OCI-LY7 (cell line): ENCODE results near the gene MAP3K7CL. TPM values are rescaled to one million over a fixed set of nuclear protein-coding genes. Genes with fewer than 3 reads are reported as not detected.

ENCODE experiments used
- BruUV-seq: library from RNA; stranded (reverse); fragments of 400-500 nt; replicated peaks from 2 replicates; lab custom pipeline; 2021; lab: Mats Ljungman, UMichigan
- CTCF ChIA-PET: fragments of 300-600 bp; sonication (Branson Sonifier 250); formaldehyde crosslinking; loops from one replicate; lab custom pipeline; 2022; ENCODE audit warnings: antibody characterized with exemption; ENCODE audit not compliant: unreplicated experiment; lab: Charles Lee
- POLR2A ChIA-PET: fragments of 300-600 bp; sonication (Branson Sonifier 250); formaldehyde crosslinking; loops from one replicate; lab custom pipeline; 2022; ENCODE audit warnings: antibody characterized with exemption; lab: Charles Lee
- DNase-seq: peaks from one replicate; pipeline ENCODE4 v3.0.0-alpha.2; 2015; ENCODE audit warnings: low spot score
- H2AFZ ChIP-seq: fragments of 200-600 bp; sonication (generic), shearing (Covaris generic); 2 replicates; pipeline ENCODE4 v1.6.1; 2014; ENCODE audit warnings: mild to moderate bottlenecking, antibody characterized with exemption, low read length, moderate library complexity
- H3K27ac ChIP-seq: fragments of 200-600 bp; sonication (generic); 2 replicates; pipeline ENCODE4 v1.5.1; 2014; ENCODE audit warnings: mixed run types, low read depth, mild to moderate bottlenecking, moderate library complexity, low read length, inconsistent platforms; ENCODE audit not compliant: poor library complexity, severe bottlenecking
- H3K36me3 ChIP-seq: fragments of 200-600 bp; sonication (generic); 2 replicates; pipeline ENCODE4 v1.6.1; 2014; ENCODE audit warnings: mild to moderate bottlenecking, antibody characterized with exemption, low read length, moderate library complexity, mixed read lengths; ENCODE audit not compliant: insufficient read depth
- H3K4me1 ChIP-seq: fragments of 200-600 bp; sonication (generic); 2 replicates; pipeline ENCODE4 v1.5.1; 2014; ENCODE audit warnings: mild to moderate bottlenecking, low read length; ENCODE audit not compliant: insufficient read depth, poor library complexity, severe bottlenecking
- H3K4me2 ChIP-seq: fragments of 200-600 bp; sonication (generic); 2 replicates; pipeline ENCODE4 v1.6.1; 2014; ENCODE audit warnings: mild to moderate bottlenecking, low read length
- H3K4me3 ChIP-seq: fragments of 200-600 bp; sonication (generic); 2 replicates; pipeline ENCODE4 v1.5.1; 2014; ENCODE audit warnings: mild to moderate bottlenecking, low read depth, low read length; ENCODE audit not compliant: poor library complexity, severe bottlenecking
- H3K79me2 ChIP-seq: fragments of 200-600 bp; sonication (generic); 2 replicates; pipeline ENCODE4 v1.6.1; 2016; ENCODE audit warnings: low read depth, mild to moderate bottlenecking, low read length, moderate library complexity, mixed read lengths; ENCODE audit not compliant: insufficient read depth
- H3K9me2 ChIP-seq: fragments of 200-600 bp; sonication (generic); 2 replicates; pipeline ENCODE4 v1.6.1; 2016; ENCODE audit warnings: mild to moderate bottlenecking, low read length, mixed read lengths; ENCODE audit not compliant: insufficient read depth
- H3K9me3 ChIP-seq: fragments of 200-600 bp; sonication (generic); 2 replicates; pipeline ENCODE4 v1.6.1; 2014; ENCODE audit warnings: mild to moderate bottlenecking, mixed run types, low read length, mixed read lengths
- H4K20me1 ChIP-seq: fragments of 200-600 bp; sonication (generic); 2 replicates; pipeline ENCODE4 v1.6.1; 2014; ENCODE audit warnings: mild to moderate bottlenecking, antibody characterized with exemption, low read length, moderate library complexity, mixed read lengths; ENCODE audit not compliant: insufficient read depth
- EZH2phosphoT487 ChIP-seq: fragments of 200-600 bp; sonication (generic); IDR thresholded peaks from 2 replicates; pipeline ENCODE4 v1.6.1; 2018; ENCODE audit warnings: low read depth, borderline replicate concordance, mild to moderate bottlenecking, mixed run types, antibody characterized with exemption, low read length, moderate library complexity, mixed read lengths
- intact Hi-C: fragments of 100-400 bp; cut with micrococcal nuclease; formaldehyde crosslinking; loops from one replicate; pipeline ENCODE4 v1.10.0; 2022; ENCODE audit not compliant: unreplicated experiment
- total RNA-seq, 2 experiments: library from RNA; depleted of rRNA in 1 of 2; stranded (reverse); fragments of >200 nt in 1 of 2; shearing (Covaris generic) in 1 of 2; gene quantifications; 2 replicates each; pipeline ENCODE4 v1.2.3, GENCODE V29; 2014 to 2022
- TF ChIP-seq, protein P1 (sequence below): fragments of 200-600 bp; sonication (generic); conservative IDR thresholded peaks from 2 replicates; pipeline ENCODE4 v1.5.1; 2014; ENCODE audit warnings: mild to moderate bottlenecking, antibody characterized with exemption, low read length, moderate library complexity, mixed read lengths

MAP3K7CL gene
- total RNA-seq, 2 experiments from 2014 or later: 7.8 to 13.0 TPM

DNA sequence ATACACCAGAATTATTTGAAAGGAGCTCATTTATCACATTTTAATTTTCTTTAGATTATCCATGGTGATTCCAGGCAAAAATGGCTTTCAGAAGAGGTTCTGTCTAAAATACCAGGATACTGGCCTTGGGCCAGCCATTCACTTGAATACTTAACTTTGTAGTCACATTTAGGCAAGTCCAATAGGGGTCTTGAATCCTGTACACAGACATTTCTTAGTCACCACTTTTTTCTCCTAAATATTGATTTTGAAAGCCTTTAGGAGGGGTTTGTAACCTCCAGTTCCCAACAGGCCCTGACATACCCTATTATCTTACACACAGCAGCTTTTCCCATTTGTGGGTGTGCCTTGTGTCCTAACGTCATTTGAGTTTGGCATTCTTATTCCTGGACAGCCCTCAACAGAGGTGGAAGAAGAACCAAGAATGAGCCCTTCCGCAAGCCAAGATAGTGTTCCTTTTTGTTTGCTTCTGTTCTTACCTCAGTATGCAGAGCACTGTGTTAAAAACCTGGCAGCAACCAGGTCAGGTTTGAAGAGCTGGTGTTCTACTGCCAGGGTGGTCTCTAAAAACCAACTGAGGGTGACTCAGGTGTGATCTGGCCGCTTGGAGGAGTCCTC is 19.5 kb downstream of the MAP3K7CL start:
- ChIA-PET POLR2A (interaction anchor here (1.1 to 1.6 kb wide), 3 partner anchors 10 to 14 kb away, joined by 3 to 6 read pairs (median 6); no protein-coding TSS in a partner anchor), CTCF (no interaction called here)
- H3K4me2 ChIP-seq: no peak overlapping the region

DNA sequence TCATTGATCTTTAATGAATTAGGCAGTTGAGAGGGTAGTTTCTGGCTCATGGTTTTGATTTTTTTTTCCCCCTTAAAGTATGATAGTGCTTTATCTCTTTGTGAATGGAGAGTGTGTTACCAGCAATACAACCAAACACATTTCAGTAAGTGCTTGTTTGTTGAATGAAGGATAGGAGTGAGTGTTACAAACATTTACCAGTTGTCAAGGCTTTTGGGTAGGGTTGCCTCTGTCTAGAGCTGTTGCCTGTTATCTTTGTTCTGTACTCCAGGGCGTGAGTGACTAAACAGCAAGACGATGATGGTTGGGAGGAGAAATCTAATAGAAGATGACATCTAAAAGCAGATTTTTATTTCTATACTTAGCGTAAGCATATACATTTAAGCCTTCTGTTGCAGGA is 21.5 kb downstream of the MAP3K7CL start:
- ChIA-PET CTCF (no interaction called here), POLR2A (interaction anchor here (0.5 to 0.8 kb wide), 2 partner anchors 32 to 1801 kb away, joined by 3 to 4 read pairs; no protein-coding TSS in a partner anchor)
- no peak overlapping the region for H3K27ac ChIP-seq
- no TSS peak for BruUV-seq
- DNase-seq: no peak
- H3K4me2 ChIP-seq: no peak overlapping the region
- H4K20me1 ChIP-seq: no peaks in the 10 kb centered on the region
- no peak for TF ChIP-seq EZH2phosphoT487
- TF ChIP-seq, protein P1, sequence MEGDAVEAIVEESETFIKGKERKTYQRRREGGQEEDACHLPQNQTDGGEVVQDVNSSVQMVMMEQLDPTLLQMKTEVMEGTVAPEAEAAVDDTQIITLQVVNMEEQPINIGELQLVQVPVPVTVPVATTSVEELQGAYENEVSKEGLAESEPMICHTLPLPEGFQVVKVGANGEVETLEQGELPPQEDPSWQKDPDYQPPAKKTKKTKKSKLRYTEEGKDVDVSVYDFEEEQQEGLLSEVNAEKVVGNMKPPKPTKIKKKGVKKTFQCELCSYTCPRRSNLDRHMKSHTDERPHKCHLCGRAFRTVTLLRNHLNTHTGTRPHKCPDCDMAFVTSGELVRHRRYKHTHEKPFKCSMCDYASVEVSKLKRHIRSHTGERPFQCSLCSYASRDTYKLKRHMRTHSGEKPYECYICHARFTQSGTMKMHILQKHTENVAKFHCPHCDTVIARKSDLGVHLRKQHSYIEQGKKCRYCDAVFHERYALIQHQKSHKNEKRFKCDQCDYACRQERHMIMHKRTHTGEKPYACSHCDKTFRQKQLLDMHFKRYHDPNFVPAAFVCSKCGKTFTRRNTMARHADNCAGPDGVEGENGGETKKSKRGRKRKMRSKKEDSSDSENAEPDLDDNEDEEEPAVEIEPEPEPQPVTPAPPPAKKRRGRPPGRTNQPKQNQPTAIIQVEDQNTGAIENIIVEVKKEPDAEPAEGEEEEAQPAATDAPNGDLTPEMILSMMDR: no peak
- no peak overlapping the region for H3K4me3 ChIP-seq
- H3K9me2 ChIP-seq: no peaks in the 10 kb centered on the region
- H3K36me3 ChIP-seq: no peaks in the 10 kb centered on the region
- H3K9me3 ChIP-seq: no peaks in the 10 kb centered on the region
- no peaks in the 10 kb centered on the region for H3K79me2 ChIP-seq
- H2AFZ ChIP-seq: no peak overlapping the region
- intact Hi-C loops: no loop called here
- H3K4me1 ChIP-seq: no peaks in the 10 kb centered on the region

More for the DNA sequence above, 19.5 kb downstream of the MAP3K7CL start:
- H3K9me2 ChIP-seq: no peaks in the 10 kb centered on the region
- H4K20me1 ChIP-seq: no peaks in the 10 kb centered on the region
- TF ChIP-seq, protein P1: no peak
- TF ChIP-seq EZH2phosphoT487: no peak
- H3K36me3 ChIP-seq: no peaks in the 10 kb centered on the region
- DNase-seq: no peak
- no peak overlapping the region for H2AFZ ChIP-seq
- H3K4me3 ChIP-seq: no peak overlapping the region
- H3K4me1 ChIP-seq: no peaks in the 10 kb centered on the region
- intact Hi-C loops: no loop called here
- no peak overlapping the region for H3K27ac ChIP-seq
- H3K79me2 ChIP-seq: no peaks in the 10 kb centered on the region
- BruUV-seq: no TSS peak
- H3K9me3 ChIP-seq: no peaks in the 10 kb centered on the region

- TF ChIP-seq EZH2phosphoT487: no peak
- TF ChIP-seq, protein P1: no peak
- H3K9me2 ChIP-seq: no peaks in the 10 kb centered on the region
- intact Hi-C loops: no loop called here
- no peak overlapping the region for H3K4me2 ChIP-seq
- H4K20me1 ChIP-seq: no peaks in the 10 kb centered on the region
- no peaks in the 10 kb centered on the region for H3K9me3 ChIP-seq
- DNase-seq: no peak
- no peaks in the 10 kb centered on the region for H3K4me1 ChIP-seq
- H3K36me3 ChIP-seq: no peaks in the 10 kb centered on the region
- H3K27ac ChIP-seq: no peak overlapping the region
- CTCF ChIA-PET: no interaction called here
- no peak overlapping the region for H2AFZ ChIP-seq
- POLR2A ChIA-PET: interaction anchor here (0.5 kb wide), 1 partner anchor 199 kb away, joined by 3 read pairs; no protein-coding TSS in a partner anchor
- H3K79me2 ChIP-seq: no peaks in the 10 kb centered on the region
- no peak overlapping the region for H3K4me3 ChIP-seq
- BruUV-seq: no TSS peak
Observed at GRCh38 chr21:29152916-29153315, 22.5 kb downstream of the MAP3K7CL start.
